ENCODE results near the gene PATE1.

The PATE1 gene

GRCh38 chr11:125770583-125770982 lies 24.5 kb downstream of the PATE1 start:
- no peaks in the 10 kb centered on the region for H3K36me3 Mint-ChIP-seq (ENCODE audit: low read depth)
- H3K9me3 Mint-ChIP-seq: no peaks in the 10 kb centered on the region
- H3K4me1 Mint-ChIP-seq (ENCODE audit: low read depth): no peaks in the 10 kb centered on the region
- peaks cover 11% of the 10 kb centered on the region for H3K27me3 Mint-ChIP-seq (ENCODE audit: low read depth)
- no peak overlapping the region for H3K4me3 Mint-ChIP-seq
- H3K27ac Mint-ChIP-seq: no peak overlapping the region

GRCh38 chr11:125772834-125773505 lies 26.9 kb downstream of the PATE1 start:
- Mint-ChIP-seq H3K4me1 (ENCODE audit: low read depth) (no peaks in the 10 kb centered on the region), H3K9me3 (no peaks in the 10 kb centered on the region), H3K36me3 (ENCODE audit: low read depth) (no peaks in the 10 kb centered on the region), H3K27me3 (ENCODE audit: low read depth) (peaks cover 5% of the 10 kb centered on the region), H3K4me3 (no peak overlapping the region), H3K27ac (no peak overlapping the region)

- H3K27me3 Mint-ChIP-seq (ENCODE audit: low read depth): peaks cover 5% of the 10 kb centered on the region
- no peak overlapping the region for H3K4me3 Mint-ChIP-seq
- H3K27ac Mint-ChIP-seq: no peak overlapping the region
- no peaks in the 10 kb centered on the region for H3K4me1 Mint-ChIP-seq (ENCODE audit: low read depth)
- no peaks in the 10 kb centered on the region for H3K36me3 Mint-ChIP-seq (ENCODE audit: low read depth)
- no peaks in the 10 kb centered on the region for H3K9me3 Mint-ChIP-seq
Observed at GRCh38 chr11:125773516-125773915, 27.4 kb downstream of the PATE1 start.

- Mint-ChIP-seq H3K4me1 (ENCODE audit: low read depth) (no peaks in the 10 kb centered on the region), H3K27ac (no peak overlapping the region), H3K9me3 (no peaks in the 10 kb centered on the region), H3K36me3 (ENCODE audit: low read depth) (no peaks in the 10 kb centered on the region), H3K27me3 (ENCODE audit: low read depth) (peaks cover 4% of the 10 kb centered on the region), H3K4me3 (no peak overlapping the region)
Observed at GRCh38 chr11:125777309-125777708, 31.2 kb downstream of the PATE1 start.

GRCh38 chr11:125778728-125779127 lies 32.6 kb downstream of the PATE1 start, which contains the start of gene PATE2:
TSS of gene PATE2 (minus strand) at chr11:125778828. CDS start at chr11:125778773, 55 bp downstream.
- H3K4me3 Mint-ChIP-seq: no peak within 1 kb of the TSS
- peaks cover 4% of the 10 kb centered on the region for H3K27me3 Mint-ChIP-seq (ENCODE audit: low read depth)
- no peak within 1 kb of the TSS for H3K27ac Mint-ChIP-seq
- H3K4me1 Mint-ChIP-seq (ENCODE audit: low read depth): no peaks in the 10 kb centered on the region
- no peaks in the 10 kb centered on the region for H3K9me3 Mint-ChIP-seq
- H3K36me3 Mint-ChIP-seq (ENCODE audit: low read depth): no peaks in the 10 kb centered on the region

- no peaks in the 10 kb centered on the region for H3K4me1 Mint-ChIP-seq (ENCODE audit: low read depth)
- H3K27ac Mint-ChIP-seq: no peak overlapping the region
- H3K9me3 Mint-ChIP-seq: no peaks in the 10 kb centered on the region
- H3K36me3 Mint-ChIP-seq (ENCODE audit: low read depth): no peaks in the 10 kb centered on the region
- peaks cover 7% of the 10 kb centered on the region for H3K27me3 Mint-ChIP-seq (ENCODE audit: low read depth)
- no peak overlapping the region for H3K4me3 Mint-ChIP-seq
Observed at GRCh38 chr11:125784678-125785077, 38.6 kb downstream of the PATE1 start.

- H3K27me3 Mint-ChIP-seq (ENCODE audit: low read depth): peaks cover 4% of the 10 kb centered on the region
- H3K36me3 Mint-ChIP-seq (ENCODE audit: low read depth): no peaks in the 10 kb centered on the region
- H3K9me3 Mint-ChIP-seq: no peaks in the 10 kb centered on the region
- no peak within 1 kb of the TSS for H3K27ac Mint-ChIP-seq
- H3K4me1 Mint-ChIP-seq (ENCODE audit: low read depth): no peaks in the 10 kb centered on the region
- no peak within 1 kb of the TSS for H3K4me3 Mint-ChIP-seq
Observed at GRCh38 chr11:125787827-125788226, 41.7 kb downstream of the PATE1 start, which contains the start of gene PATE3. TSS of gene PATE3 (plus strand) at chr11:125788127. CDS start at chr11:125788152, 25 bp downstream.

- Mint-ChIP-seq H3K4me3 (no peak overlapping the region), H3K9me3 (no peaks in the 10 kb centered on the region), H3K36me3 (ENCODE audit: low read depth) (no peaks in the 10 kb centered on the region), H3K27ac (no peak overlapping the region), H3K27me3 (ENCODE audit: low read depth) (peaks cover 4% of the 10 kb centered on the region), H3K4me1 (ENCODE audit: low read depth) (no peaks in the 10 kb centered on the region)
Observed at GRCh38 chr11:125790825-125791224, 44.7 kb downstream of the PATE1 start.

GRCh38 chr11:125797641-125798040 lies 51.6 kb downstream of the PATE1 start:
- Mint-ChIP-seq H3K27me3 (ENCODE audit: low read depth) (no peaks in the 10 kb centered on the region), H3K27ac (no peak overlapping the region), H3K9me3 (peaks cover 23% of the 10 kb centered on the region), H3K4me3 (no peak overlapping the region), H3K36me3 (ENCODE audit: low read depth) (peaks cover 1% of the 10 kb centered on the region), H3K4me1 (ENCODE audit: low read depth) (no peaks in the 10 kb centered on the region)

All from T-helper 1 cell treated with Interleukin-12 subunit alpha and Interleukin-12 subunit beta and Interleukin-4 antibody, amounts not matched to agents 30 μg/mL and 1 μg/mL, for 36 hours (primary cell).